SK-N-SH (cell line): ENCODE results near the gene CCND2. TPM values are rescaled to one million over a fixed set of nuclear protein-coding genes. Genes with fewer than 3 reads are reported as not detected.

Experiments
- CTCF ChIA-PET: fragments of 300-600, 350-600 bp; formaldehyde crosslinking; extraction: SDS; loops from one replicate; lab custom pipeline; 2021; lab: Yijun Ruan, JAX
- POLR2A ChIA-PET: fragments of 350-600 bp; sonication (Branson Sonifier 250); formaldehyde crosslinking; extraction: SDS; loops from one replicate; lab custom pipeline; 2020; ENCODE audit warnings: antibody characterized with exemption, inconsistent platforms; lab: Yijun Ruan, JAX
- DNase-seq: peaks from one replicate; pipeline ENCODE4 v3.0.0; 2012
- H2AFZ ChIP-seq: fragments of 200-600 bp; sonication (generic); 2 replicates; pipeline ENCODE4 v1.8.1; 2016; ENCODE audit warnings: antibody characterized with exemption, mild to moderate bottlenecking, low read depth
- H3F3A ChIP-seq: fragments of 200-600 bp; sonication (generic); replicated peaks from 2 replicates; pipeline ENCODE3; 2016; ENCODE audit warnings: antibody characterized with exemption, mild to moderate bottlenecking; ENCODE audit not compliant: insufficient read depth
- H3K27ac ChIP-seq, 2 experiments: fragments of 200-500 bp in 1 of 2; fragments of 200-600 bp in 1 of 2; sonication (Bioruptor generic) in 1 of 2; sonication (generic), shearing (Covaris generic) in 1 of 2; 2 replicates each; pipeline versions ENCODE4 v1.5.1 to v1.6.1; 2014 to 2016; ENCODE audit warnings: low read depth in 2 of 2, inconsistent platforms in 1 of 2, low read length in 1 of 2, mild to moderate bottlenecking in 1 of 2, mixed read lengths in 1 of 2
- H3K27me3 ChIP-seq: fragments of 200-600 bp; sonication (generic), shearing (Covaris generic); 2 replicates; pipeline ENCODE4 v1.6.1; 2016; ENCODE audit warnings: mixed run types; ENCODE audit not compliant: insufficient read depth
- H3K36me3 ChIP-seq, 2 experiments: fragments of 200-500 bp in 1 of 2; fragments of 200-600 bp in 1 of 2; sonication (Bioruptor generic) in 1 of 2; sonication (generic) in 1 of 2; replicated peaks in 1 of 2; 2 replicates each; pipeline versions ENCODE3 to v1.5.1; 2014 to 2016; ENCODE audit warnings: low read length in 1 of 2, mild to moderate bottlenecking in 1 of 2; ENCODE audit not compliant: insufficient read depth in 2 of 2, control insufficient read depth in 1 of 2
- H3K4me1 ChIP-seq, 2 experiments: fragments of 200-500 bp in 1 of 2; fragments of 200-600 bp in 1 of 2; sonication (Bioruptor generic) in 1 of 2; sonication (generic), shearing (Covaris generic) in 1 of 2; 2 replicates each; pipeline versions ENCODE4 v1.5.1 to v1.6.1; 2014 to 2016; ENCODE audit warnings: low read depth in 1 of 2, low read length in 1 of 2, mixed run types in 1 of 2; ENCODE audit not compliant: insufficient read depth in 2 of 2, control insufficient read depth in 1 of 2
- H3K4me2 ChIP-seq: fragments of 200-600 bp; sonication (generic), shearing (Covaris generic); 2 replicates; pipeline ENCODE4 v1.6.1; 2017; ENCODE audit warnings: mixed run types
- H3K4me3 ChIP-seq, 2 experiments: fragments of 200-500 bp in 1 of 2; fragments of 200-600 bp in 1 of 2; sonication (Bioruptor generic) in 1 of 2; sonication (generic), shearing (Covaris generic) in 1 of 2; 2 replicates each; pipeline versions ENCODE4 v1.5.1 to v1.8.1; 2014 to 2016; ENCODE audit warnings: low read depth in 2 of 2, inconsistent platforms in 1 of 2, low read length in 1 of 2, mild to moderate bottlenecking in 1 of 2, mixed read lengths in 1 of 2, moderate library complexity in 1 of 2
- H3K79me2 ChIP-seq: fragments of 200-600 bp; sonication (generic); 2 replicates; pipeline ENCODE4 v1.8.1; 2017; ENCODE audit warnings: mild to moderate bottlenecking; ENCODE audit not compliant: insufficient read depth
- H3K9ac ChIP-seq: fragments of 200-600 bp; sonication (generic); 2 replicates; pipeline ENCODE4 v1.6.1; 2017; ENCODE audit warnings: mixed run types
- H3K9me2 ChIP-seq: fragments of 200-600 bp; sonication (generic); 2 replicates; pipeline ENCODE4 v1.6.1; 2017; ENCODE audit warnings: mixed run types
- H3K9me3 ChIP-seq: fragments of 200-600 bp; sonication (generic); 2 replicates; pipeline ENCODE4 v1.6.1; 2017; ENCODE audit warnings: mixed run types, mild to moderate bottlenecking, moderate library complexity
- H4K20me1 ChIP-seq: fragments of 200-600 bp; sonication (generic); 2 replicates; pipeline ENCODE4 v1.6.1; 2017; ENCODE audit warnings: mild to moderate bottlenecking, mixed run types; ENCODE audit not compliant: insufficient read depth
- CHD2 ChIP-seq: fragments of 150-350 bp; IDR thresholded peaks from 2 replicates; pipeline ENCODE4 v1.6.1; 2018; ENCODE audit warnings: low read length; ENCODE audit not compliant: partially characterized antibody
- ELF1 ChIP-seq: IDR thresholded peaks from 2 replicates; pipeline ENCODE4 v1.4.0; 2012
- EZH2phosphoT487 ChIP-seq: fragments of 200-600 bp; sonication (generic); IDR thresholded peaks from 2 replicates; pipeline ENCODE4 v1.6.1; 2017; ENCODE audit warnings: low read depth, mixed run types, mild to moderate bottlenecking, antibody characterized with exemption, moderate library complexity, borderline replicate concordance
- FOXM1 ChIP-seq: IDR thresholded peaks from 2 replicates; pipeline ENCODE4 v1.4.0; 2012; ENCODE audit warnings: low read depth, mild to moderate bottlenecking
- GABPA ChIP-seq: IDR thresholded peaks from 2 replicates; pipeline ENCODE4 v1.4.0; 2012; ENCODE audit warnings: low read depth, mild to moderate bottlenecking
- JUND ChIP-seq: IDR thresholded peaks from 2 replicates; pipeline ENCODE4 v1.4.0; 2012
- MEF2A ChIP-seq: IDR thresholded peaks from 2 replicates; pipeline ENCODE4 v1.4.0; 2012; ENCODE audit warnings: low read depth, borderline replicate concordance
- NFIC ChIP-seq: IDR thresholded peaks from 2 replicates; pipeline ENCODE4 v1.4.0; 2012; ENCODE audit warnings: borderline replicate concordance
- NRF1 ChIP-seq: IDR thresholded peaks from 2 replicates; pipeline ENCODE4 v1.6.1; 2012; ENCODE audit warnings: low read depth, mild to moderate bottlenecking, low read length
- RAD21 ChIP-seq: IDR thresholded peaks from 2 replicates; pipeline ENCODE4 v1.6.1; 2012; ENCODE audit warnings: mild to moderate bottlenecking, low read length
- RFX5 ChIP-seq: IDR thresholded peaks from 2 replicates; pipeline ENCODE4 v1.6.1; 2012; ENCODE audit warnings: mild to moderate bottlenecking, improper control_type of control experiment, low read length
- TAF1 ChIP-seq: IDR thresholded peaks from 2 replicates; pipeline ENCODE4 v1.6.1; 2012; ENCODE audit warnings: low read depth, mild to moderate bottlenecking, low read length, moderate library complexity, borderline replicate concordance
- TEAD4 ChIP-seq: IDR thresholded peaks from 2 replicates; pipeline ENCODE4 v1.4.0; 2012; ENCODE audit warnings: mild to moderate bottlenecking, borderline replicate concordance; ENCODE audit not compliant: insufficient read depth
- WGBS: methylation state at CpG from one replicate; pipeline ENCODE4 v1.1.6; 2017; ENCODE audit warnings: low lambda C conversion rate; 5-methylcytosine and 5-hydroxymethylcytosine counted together
- polyA plus RNA-seq, 3 experiments: library from polyadenylated mRNA; depleted of rRNA; stranded (reverse); fragments of >200 nt; gene quantifications; 2 replicates each; pipeline ENCODE4 v1.2.3, GENCODE V29; 2012
- TF ChIP-seq, protein P1 (sequence below): IDR thresholded peaks from 2 replicates; pipeline ENCODE4 v1.4.0; 2012; ENCODE audit warnings: low read depth, borderline replicate concordance
- TF ChIP-seq, protein P2 (sequence below): IDR thresholded peaks from 2 replicates; pipeline ENCODE4 v1.6.1; 2012; ENCODE audit warnings: mild to moderate bottlenecking, low read depth, low read length, moderate library complexity
- TF ChIP-seq, protein P3 (sequence below): IDR thresholded peaks from 2 replicates; pipeline ENCODE4; 2012
- TF ChIP-seq, protein P4 (sequence below): fragments of 150-350 bp; IDR thresholded peaks from 2 replicates; pipeline ENCODE4 v1.6.1; 2016; ENCODE audit warnings: mild to moderate bottlenecking, low read depth, low read length

CCND2 gene
- polyA plus RNA-seq, 1 of the 3 experiments (the other 2 are of a cell fraction), result not detected

DNA sequence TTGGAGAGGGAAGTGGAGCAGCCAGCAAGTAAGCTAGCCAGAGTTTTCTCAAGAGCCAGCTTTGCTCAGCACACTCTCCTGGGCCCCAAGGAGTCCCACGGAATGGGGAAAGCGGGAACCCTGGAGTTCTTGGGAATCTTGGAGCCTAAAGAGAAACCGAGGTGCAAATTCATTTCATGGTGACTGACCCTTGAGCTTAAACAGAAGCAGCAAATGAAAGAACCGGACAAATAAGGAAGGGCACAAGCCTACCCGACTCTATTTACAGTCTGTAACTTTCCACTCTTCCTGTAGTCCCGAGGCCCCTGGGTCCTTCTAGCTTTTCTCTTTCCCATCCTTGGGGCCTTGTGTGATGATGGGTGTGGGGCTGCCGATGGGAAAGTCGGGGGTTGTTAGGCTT lies 29.3 kb downstream of the CCND2 start:
- Histone ChIP-seq H3K9me3 (no peaks in the 10 kb centered on the region), H3K27me3 (peaks cover 83% of the 10 kb centered on the region), H3K79me2 (no peaks in the 10 kb centered on the region), H3K9ac (no peak overlapping the region), H3K4me1 (peaks cover 0 to under 1% of the 10 kb centered on the region in 2 experiments; a peak in 1 of 4 replicates), H3F3A (no peaks in the 10 kb centered on the region), H3K4me3 (no peak overlapping the region), H4K20me1 (no peaks in the 10 kb centered on the region), H3K27ac (no peak overlapping the region), H2AFZ (no peak overlapping the region), H3K9me2 (no peaks in the 10 kb centered on the region), H3K36me3 (no peaks in the 10 kb centered on the region), H3K4me2 (no peak overlapping the region)
- 6% methylated on average over 8 of the region's 8 CpGs for WGBS
- CTCF ChIA-PET, result interaction anchor here (0.7 to 1.8 kb wide), 3 partner anchors 26 to 455 kb away, joined by 3 to 4 read pairs (median 3); no protein-coding TSS in a partner anchor
- TF ChIP-seq NRF1, result no peak
- no peak for TF ChIP-seq ELF1
- no peak for TF ChIP-seq GABPA
- no peak for TF ChIP-seq NFIC
- TF ChIP-seq, protein P1, sequence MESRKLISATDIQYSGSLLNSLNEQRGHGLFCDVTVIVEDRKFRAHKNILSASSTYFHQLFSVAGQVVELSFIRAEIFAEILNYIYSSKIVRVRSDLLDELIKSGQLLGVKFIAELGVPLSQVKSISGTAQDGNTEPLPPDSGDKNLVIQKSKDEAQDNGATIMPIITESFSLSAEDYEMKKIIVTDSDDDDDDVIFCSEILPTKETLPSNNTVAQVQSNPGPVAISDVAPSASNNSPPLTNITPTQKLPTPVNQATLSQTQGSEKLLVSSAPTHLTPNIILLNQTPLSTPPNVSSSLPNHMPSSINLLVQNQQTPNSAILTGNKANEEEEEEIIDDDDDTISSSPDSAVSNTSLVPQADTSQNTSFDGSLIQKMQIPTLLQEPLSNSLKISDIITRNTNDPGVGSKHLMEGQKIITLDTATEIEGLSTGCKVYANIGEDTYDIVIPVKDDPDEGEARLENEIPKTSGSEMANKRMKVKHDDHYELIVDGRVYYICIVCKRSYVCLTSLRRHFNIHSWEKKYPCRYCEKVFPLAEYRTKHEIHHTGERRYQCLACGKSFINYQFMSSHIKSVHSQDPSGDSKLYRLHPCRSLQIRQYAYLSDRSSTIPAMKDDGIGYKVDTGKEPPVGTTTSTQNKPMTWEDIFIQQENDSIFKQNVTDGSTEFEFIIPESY, result no peak
- no peak for TF ChIP-seq JUND
- TF ChIP-seq, protein P2, sequence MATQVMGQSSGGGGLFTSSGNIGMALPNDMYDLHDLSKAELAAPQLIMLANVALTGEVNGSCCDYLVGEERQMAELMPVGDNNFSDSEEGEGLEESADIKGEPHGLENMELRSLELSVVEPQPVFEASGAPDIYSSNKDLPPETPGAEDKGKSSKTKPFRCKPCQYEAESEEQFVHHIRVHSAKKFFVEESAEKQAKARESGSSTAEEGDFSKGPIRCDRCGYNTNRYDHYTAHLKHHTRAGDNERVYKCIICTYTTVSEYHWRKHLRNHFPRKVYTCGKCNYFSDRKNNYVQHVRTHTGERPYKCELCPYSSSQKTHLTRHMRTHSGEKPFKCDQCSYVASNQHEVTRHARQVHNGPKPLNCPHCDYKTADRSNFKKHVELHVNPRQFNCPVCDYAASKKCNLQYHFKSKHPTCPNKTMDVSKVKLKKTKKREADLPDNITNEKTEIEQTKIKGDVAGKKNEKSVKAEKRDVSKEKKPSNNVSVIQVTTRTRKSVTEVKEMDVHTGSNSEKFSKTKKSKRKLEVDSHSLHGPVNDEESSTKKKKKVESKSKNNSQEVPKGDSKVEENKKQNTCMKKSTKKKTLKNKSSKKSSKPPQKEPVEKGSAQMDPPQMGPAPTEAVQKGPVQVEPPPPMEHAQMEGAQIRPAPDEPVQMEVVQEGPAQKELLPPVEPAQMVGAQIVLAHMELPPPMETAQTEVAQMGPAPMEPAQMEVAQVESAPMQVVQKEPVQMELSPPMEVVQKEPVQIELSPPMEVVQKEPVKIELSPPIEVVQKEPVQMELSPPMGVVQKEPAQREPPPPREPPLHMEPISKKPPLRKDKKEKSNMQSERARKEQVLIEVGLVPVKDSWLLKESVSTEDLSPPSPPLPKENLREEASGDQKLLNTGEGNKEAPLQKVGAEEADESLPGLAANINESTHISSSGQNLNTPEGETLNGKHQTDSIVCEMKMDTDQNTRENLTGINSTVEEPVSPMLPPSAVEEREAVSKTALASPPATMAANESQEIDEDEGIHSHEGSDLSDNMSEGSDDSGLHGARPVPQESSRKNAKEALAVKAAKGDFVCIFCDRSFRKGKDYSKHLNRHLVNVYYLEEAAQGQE, result no peak
- TF ChIP-seq, protein P3, sequence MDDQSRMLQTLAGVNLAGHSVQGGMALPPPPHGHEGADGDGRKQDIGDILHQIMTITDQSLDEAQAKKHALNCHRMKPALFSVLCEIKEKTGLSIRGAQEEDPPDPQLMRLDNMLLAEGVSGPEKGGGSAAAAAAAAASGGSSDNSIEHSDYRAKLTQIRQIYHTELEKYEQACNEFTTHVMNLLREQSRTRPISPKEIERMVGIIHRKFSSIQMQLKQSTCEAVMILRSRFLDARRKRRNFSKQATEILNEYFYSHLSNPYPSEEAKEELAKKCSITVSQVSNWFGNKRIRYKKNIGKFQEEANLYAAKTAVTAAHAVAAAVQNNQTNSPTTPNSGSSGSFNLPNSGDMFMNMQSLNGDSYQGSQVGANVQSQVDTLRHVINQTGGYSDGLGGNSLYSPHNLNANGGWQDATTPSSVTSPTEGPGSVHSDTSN, result no peak
- TF ChIP-seq, protein P4, sequence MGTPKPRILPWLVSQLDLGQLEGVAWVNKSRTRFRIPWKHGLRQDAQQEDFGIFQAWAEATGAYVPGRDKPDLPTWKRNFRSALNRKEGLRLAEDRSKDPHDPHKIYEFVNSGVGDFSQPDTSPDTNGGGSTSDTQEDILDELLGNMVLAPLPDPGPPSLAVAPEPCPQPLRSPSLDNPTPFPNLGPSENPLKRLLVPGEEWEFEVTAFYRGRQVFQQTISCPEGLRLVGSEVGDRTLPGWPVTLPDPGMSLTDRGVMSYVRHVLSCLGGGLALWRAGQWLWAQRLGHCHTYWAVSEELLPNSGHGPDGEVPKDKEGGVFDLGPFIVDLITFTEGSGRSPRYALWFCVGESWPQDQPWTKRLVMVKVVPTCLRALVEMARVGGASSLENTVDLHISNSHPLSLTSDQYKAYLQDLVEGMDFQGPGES, result no peak
- TF ChIP-seq CHD2, result no peak
- TF ChIP-seq RFX5, result no peak
- TF ChIP-seq MEF2A, result no peak
- TF ChIP-seq TAF1, result no peak
- TF ChIP-seq EZH2phosphoT487, result no peak
- no peak for TF ChIP-seq RAD21
- no peak for TF ChIP-seq TEAD4
- TF ChIP-seq FOXM1, result no peak
- DNase-seq, result no peak
- POLR2A ChIA-PET, result no interaction called here
